Stimulated activated CD4-positive, alpha-beta T cell treated with anti-CD3 and anti-CD28 coated beads, Interleukin-12 subunit alpha, Interleukin-12 subunit beta, amount 100 ng/mL, for 24 hours (primary cell): ENCODE measurements around the gene CDK14.

Source experiments
- DNase-seq, 2 experiments: peaks; one replicate each; pipeline ENCODE4 v3.0.0-alpha.2; 2020; ENCODE audit warnings: low read depth in 2 of 2

The CDK14 gene

DNA sequence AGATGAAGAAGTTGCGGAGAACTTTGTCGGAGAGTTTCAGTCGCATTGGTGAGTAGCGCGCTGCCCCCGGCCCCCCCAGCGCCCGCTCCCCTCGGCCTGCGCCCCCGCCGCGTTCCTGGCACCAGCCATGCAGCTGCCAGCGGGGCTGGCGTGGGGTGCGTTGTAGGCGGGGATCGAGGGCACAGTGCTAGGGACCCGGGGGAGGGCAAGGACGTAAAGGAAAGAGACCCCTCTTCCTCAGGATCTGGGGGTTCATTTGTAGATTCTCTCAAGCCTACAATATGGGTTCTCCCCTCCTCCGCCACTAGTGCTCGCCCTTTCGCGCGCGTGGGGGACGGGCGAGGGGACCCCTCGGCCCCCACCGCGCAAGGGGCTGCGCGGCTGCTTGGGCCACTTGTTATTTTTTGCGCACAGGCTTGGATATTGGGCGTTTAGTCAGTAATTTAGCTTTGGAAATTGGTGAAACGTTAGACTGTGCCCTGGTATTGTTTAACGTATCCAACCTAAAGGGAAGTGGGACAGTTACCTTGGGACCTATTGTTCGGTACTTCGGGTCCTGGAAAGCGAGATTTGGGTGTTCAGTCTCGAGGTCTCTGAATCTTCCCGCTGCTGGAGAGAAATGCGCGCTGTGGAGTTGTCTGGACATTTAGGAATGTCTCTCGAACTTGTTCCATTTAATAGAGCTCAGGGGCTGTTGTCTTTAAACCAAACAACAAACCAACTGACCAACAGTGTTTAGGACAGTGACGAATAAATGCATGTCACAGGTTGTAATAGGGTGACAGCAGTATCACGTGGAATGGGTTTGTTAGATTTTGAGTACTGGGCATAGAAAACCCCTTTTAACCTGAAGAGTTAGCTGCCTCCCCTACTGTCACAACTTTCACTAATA, 796 bp downstream of the CDK14 start:
- DNase-seq = no peak

DNA sequence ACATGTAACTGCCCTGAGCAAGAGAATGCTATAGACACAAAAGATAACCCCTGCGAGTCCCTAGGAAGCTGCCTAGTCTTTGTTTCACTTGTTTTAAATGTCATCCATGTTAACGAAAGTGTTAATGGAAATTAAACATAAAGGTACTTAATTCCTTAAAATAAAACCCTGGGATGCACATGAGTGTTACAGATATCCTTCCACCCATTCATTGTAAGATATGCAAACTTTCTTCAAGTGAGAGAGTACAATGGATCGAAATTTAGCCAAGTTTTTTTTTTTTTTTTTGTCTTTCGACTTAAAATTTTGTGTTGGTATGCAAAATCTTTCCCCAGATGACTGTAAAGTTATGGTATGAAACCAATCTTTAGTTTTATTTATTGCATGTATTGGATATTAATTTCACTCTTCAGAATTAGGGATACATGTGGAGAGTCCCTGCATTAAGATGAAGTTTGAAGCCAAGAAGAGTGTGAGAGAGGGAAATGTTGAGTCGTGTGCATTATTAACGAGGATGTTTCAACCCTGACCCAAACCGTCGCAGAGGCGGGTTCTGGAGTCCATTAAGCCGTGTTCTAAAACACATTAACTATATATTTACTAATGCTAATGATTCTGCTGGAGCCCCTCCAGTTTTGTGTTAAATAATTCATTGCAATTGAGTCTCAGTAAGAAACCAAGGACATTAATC, 1.6 kb downstream of the CDK14 start:
- no peak for DNase-seq

DNA sequence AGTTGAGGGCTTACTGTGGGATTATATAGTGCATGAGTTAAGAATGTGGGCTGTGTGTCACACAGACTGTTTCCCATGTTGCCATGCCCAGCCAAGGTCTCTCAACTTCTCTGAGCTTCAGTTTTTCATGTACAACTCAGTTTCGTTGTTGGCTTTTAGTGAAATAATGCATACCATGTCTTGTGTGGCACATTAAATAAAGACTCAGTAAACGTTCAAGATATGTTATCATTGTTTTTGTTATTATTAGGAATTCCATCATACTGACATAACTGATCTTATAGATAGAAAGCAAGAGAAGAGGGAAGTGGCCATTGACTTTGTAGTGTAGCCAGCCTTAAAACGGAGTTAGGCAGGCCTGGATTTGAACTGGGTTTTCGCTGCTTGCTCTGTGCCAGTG, 2.9 kb downstream of the CDK14 start:
- no peak for DNase-seq

DNA sequence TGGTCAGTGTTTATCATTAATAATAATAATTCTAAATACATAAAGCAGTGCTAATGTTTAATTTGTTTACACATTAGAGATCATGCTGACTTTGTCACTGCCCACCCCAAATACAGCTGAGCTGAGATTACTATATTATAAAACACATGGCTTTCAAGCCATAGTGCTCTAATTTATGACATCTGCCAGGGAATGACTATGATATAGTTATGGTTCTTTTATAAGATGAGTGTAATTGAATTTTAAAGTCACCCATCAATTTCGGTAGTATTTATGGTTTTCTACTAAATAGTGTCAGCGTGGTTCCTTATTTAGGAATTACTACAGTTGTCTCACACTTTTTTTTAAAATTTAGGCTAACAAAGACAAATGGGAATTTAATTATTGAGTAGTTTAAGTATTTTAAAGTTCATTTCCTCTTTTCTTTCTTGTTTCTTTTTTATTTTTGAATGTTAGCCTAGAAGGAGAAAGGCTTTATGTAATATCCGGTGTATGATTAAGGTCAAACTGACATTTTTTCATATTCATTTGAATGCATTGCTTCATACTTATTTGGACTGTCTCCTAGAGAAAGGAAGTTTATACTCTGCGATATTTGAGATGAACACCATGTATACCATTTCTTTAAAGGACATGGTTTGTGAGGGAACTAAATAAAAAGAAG, 3.9 kb downstream of the CDK14 start:
- no peak for DNase-seq

DNA sequence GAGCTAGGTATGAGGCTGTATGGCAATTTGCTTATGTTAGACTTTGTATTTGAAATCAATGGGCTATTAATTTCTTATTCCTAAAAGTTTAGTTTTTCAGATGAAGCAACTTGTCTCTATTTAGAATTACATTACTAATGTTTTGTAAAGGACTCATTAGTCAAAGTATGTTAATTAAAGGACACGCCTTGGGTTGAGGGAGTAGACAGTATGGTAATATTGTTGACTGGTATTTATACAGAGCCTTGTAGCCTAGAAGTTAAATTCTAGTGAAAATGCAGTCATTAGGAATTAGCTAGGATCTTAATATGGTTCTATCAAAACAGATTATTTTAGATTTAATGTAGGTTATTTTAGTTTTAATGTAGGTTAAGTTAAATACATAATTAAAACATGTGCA, 6.2 kb downstream of the CDK14 start:
- no peak for DNase-seq

DNA sequence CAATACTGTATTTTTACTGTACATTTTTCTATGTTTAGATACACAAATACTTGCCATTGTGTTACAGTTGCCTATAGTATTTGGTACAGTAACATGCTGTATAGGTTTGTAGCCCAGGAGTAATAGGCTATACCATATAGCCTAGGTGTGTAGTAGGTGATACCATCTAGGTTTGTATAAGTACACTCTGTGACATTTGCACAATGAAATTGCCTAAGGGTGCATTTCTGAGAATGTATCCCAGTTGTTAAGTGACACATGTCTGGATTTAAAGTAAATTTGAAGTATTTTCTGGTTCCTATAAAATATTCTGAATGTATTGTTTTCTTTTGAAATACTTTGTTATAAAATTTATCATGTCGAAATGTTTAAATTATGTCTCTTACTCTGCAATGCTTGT, 7.2 kb downstream of the CDK14 start:
- no peak for DNase-seq

DNA sequence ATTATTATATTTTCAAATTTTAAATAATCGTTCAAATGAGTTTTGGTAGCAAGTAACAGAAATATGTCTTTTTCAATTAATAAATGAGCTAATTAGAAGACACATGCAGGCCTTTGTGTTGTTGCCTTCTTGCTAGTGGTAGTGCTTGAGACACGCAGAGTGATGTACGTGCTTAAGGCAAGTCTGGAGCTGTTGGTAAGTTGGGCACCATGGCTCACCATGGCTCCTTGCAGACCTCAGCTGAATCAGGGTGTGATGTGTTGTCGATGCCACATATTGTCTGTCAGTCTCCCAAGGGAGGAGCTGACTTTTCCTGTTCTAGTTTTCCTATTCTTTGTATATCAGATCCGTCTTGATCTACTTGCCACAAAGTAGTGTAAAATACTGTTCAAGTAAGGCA, 8.3 kb downstream of the CDK14 start:
- DNase-seq = no peak

DNA sequence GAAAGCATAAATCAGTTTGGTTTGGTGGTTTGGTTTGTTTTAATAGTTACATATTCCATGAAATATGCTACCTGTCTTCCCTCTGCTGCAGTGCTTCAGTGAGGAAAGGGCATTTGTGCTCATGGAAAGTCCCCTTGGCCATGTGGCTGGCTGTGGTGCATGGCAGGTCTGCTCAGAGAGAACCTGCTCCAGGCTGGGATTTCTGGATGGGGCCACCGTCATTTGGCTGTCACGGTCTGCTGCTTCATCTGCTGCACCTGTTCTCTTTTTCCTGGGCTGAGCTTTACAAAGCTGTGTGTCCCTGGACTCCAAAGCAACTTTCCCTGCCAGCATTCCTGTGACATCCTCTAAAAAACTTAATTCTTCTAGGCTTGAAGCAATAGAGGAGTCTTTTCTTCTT, 8.9 kb downstream of the CDK14 start:
- DNase-seq = no peak

DNA sequence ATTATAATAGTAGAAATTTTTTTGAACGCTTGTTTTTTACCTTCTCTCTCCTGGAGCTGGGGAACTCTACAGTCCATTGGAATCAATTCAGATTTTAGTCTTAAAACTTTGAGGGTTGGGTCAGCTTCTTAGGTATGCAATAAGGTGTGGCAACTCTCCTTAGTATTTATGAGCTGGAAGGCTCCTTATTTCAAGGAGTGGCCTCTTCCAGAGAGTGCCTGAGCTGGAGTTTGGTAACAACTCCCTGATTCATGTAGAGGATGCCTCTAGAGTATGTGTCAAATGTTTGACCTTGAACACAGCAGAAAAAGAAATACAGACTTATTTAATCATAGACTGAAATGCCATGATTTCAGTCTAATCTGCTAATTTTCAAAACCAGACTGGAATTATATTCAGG, 11.1 kb downstream of the CDK14 start:
- DNase-seq = no peak

DNA sequence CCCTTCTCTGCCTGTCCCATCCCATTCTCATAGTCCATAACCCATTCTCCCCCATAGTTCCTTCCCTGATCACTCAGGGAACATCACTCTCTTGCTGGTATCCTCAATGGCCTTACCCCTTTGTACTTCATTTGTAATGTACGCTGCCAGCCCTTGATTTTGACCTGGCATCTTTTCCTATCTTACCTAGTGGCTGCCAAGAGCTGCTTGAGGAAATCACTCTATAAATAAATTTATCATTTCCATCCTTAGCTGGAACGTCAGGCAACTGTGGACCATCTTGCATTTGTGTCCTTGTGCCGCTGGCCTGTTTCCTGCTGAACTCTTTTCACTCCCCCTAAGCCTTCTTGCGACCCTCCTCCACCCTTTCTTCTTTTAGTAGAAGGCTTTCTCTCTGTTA, 14.0 kb downstream of the CDK14 start:
- no peak for DNase-seq

DNA sequence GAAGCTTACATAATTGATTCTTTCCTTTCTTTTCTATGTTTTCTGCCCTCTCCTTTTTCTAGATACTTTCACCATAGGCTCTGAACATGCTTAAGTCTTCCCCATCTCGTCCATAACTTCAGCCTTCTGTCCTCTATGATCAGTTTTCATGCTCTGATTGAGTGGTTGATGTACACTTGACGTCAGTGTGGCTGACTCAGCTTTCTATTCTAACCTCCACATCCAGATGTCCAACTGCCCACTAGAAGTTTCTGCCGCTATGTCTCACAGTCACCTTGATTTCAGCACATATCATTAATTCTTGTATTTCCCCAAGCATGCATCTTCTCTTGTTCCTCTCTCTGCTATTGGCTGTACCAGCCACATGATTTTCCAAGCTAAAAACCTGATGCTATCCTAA, 15.0 kb downstream of the CDK14 start:
- no peak for DNase-seq

DNA sequence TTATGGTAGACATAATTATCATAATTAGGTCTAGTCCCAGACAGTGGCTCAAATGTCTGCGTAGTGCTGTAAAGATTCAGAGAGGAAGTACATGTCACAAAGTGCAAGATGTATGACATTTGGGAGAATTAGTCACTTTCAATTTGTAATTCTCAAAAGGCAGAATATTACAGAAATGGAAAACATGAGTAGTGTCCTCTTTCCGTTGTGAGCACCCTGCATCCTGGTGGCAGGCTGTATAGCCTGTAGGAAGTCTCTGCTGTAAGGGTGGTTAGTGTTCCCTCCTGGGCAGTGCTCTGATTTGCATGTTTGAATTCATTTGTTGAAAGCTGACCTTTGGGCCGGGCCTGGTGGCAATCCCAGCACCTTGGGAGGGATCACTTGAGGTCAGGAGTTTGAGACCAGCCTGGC, 17.0 kb downstream of the CDK14 start:
- DNase-seq = peak in 1 of 2 experiments; percentile 15

DNA sequence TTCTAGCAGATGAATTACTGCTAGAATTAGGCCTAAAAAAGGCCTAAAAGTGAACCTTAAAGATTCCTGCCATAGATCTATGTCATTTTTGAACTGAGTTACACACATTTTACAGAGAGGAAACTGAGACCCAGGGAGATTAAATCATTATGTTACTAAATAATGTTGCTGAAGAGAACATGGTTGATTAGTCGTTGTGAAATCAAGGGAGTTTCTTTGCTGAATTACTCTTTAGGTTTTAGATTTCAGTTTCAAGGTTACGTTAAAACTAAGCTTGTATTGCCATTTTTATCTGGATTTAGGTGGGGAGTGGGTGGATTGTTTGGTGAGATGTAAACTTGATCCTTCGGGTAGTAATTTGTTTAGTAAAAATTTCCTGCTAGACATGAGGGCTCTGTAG, 21.3 kb downstream of the CDK14 start:
- no peak for DNase-seq

DNA sequence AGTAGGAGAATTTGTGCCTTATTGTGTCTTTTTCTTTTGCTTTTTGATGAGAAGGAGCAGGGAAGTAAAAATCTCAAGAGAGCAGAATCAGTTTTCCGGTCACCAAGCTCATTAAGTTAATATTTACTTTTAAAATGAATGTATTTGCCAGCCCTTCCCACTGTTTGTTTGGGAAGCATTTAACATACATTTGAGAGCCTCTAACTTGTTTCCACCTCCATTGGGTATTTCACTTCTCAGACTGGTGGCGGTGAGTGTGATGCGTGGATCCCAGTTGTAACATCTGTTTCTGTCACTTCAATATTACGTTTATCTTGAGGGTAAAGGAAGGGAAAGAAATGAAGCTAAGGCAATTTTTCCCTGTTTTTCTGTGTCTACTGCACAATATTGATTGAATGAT, 22.8 kb downstream of the CDK14 start:
- no peak for DNase-seq

DNA sequence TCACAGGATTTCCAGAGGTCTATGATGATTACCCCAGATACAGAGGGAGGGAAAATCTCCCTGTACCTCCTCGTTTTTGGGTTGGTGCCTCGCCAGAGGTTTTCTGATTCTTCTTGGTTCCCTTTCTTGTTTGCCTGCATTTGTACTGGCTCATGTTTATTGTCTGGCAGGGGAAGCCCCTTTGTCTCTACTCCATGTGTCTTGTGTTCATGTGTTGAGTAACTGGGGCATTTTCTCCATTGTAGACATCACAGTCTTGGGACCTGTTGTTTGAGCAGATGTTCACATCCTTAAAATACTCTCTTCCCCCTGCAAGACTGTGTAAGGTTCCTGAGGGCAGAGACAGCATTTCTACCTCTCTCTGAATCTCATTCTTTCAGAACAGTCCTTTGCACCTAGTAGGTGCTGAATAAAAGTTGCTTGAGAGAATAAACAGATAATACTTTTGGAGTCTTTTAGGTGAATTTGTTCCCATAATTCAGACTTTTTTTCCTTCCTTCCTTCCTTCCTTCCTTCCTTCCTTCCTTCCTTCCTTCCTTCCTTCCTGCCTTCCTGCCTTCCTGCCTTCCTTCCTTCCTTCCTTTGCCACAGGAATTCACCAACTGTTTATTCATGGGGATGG, 25.1 kb downstream of the CDK14 start:
- no peak for DNase-seq

DNA sequence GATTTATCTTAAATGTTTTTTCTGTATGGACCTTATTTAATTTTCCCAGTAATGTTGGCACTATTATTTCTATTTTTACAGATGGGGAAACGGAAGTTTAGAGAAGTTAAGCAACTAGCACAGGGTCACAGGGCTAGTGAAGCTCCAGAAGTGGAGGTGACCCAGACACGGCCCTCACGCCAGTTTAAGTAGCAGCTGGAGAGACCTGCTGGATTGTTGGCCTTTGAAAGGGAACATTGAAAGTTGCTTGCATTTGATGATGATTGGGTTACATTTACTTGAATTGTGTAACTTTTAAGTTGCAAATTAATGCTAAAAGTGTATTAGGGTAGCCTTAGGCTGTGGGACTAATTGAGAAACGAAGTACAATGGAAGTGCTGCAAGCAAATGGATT, 25.6 kb downstream of the CDK14 start:
- DNase-seq = no peak

DNA sequence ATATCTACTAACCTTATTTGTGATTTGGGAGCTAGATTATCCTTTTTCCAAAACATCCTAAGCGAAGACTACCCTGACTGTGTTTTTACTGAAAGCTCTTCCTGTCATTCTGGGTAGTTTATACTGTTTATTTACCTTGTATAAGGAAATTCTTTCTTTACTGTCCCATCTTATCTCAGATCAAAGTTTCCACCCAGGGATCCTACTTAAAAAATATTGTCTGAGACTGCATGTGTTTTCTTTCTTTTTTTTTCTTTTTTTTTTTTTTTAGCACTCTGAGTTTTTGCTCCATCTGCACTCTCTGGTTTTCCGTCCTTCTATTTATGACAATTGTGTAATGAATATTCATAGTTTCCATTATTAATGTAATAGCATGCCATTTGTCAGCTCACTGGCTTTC, 26.5 kb downstream of the CDK14 start:
- DNase-seq = no peak

DNA sequence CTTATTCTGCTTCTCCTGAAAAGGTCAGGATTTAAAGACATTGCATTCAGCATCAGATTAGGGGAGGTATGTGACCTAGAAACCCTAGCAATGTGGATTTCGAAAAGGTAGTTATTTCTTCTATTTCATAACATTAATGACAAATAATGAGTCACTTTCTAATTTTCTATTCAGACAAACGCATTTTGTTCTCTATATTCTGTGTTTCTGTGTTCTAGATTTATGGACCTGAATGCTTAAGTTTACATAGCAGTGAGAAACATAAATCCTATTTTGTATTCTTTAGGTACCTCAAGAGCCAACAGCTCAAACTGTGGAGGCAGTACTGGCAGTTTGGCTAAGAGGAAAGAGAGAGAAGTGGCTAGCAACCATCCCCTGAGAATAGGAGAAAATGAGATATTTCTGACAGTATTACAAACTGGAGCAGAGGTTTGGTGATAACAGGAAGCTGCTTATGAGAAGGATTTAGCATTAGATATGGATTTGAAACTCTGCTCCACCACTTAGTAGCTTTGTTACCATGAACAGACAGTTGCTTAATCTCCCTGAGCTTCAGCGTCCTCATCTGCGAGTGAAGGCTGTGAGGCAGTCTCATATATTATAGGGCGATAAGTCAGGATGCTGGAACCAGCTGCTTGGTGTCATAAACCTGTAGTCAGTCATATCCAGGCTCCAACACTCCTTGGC, 28.2 kb downstream of the CDK14 start:
- DNase-seq = no peak

DNA sequence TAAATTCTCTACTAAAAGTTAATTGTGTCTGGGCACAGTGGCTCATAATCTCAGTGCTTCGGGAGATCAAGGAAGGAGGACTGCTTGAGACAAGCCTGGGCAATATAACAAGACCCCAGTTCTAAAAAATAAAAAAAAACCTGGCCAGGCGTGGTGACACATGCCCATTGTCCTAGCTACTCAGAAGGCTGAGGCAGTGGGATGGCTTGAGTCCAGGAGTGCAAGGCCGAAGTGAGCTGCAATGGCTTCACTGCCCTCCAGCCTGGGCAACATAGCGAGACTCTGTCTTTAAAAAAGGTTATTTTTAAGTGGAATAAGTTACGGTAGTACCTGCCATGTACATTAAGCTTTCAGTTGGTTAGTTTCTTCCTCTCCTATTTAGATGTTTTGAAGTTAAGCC, 28.9 kb downstream of the CDK14 start:
- DNase-seq = no peak

DNA sequence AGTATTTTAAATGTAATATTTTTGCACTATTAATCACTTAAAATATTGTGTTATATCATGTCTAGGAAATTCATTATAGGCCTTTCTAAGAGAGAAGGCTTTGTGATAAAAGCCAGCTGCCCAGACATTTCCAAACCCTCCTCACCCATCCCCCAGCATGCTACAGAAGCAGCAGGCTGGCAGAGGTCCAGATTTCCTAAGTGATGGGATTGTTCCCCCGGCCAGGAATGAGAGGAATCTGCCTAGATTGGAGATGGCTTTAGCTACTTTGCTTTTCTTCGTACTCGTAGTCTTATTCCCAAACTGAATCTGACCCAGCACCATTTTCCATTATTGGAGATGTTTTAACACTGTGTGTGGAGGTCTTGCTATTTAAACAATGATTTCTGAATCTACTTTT, 29.4 kb downstream of the CDK14 start:
- no peak for DNase-seq

DNA sequence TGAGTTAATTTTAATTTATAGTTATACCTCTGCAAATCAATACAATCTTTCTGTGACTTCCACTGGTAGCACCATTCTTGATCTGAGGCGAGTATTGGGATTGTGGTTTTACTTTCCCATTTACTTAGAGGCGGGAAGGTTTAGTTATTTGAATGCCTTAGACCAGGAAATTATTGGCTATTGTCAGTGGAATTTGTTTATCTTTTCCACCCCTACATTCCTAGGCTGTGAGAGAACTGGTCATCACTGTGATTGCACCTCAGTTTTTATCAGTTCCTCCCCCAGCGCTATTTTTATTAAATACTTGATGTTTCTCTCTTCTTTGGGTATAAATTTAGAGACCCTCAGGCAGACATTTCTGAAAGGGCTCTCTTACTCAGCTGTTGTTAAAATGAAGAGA, 29.9 kb downstream of the CDK14 start:
- no peak for DNase-seq
